SK-N-SH (cell line): ENCODE measurements around the gene EPHA10.
"Not testable (repeated sequence)": the region's sequence is repeated elsewhere in the genome, so short reads cannot be mapped to it uniquely, and the experiment has no call there.

Source experiments
- CHD2 ChIP-seq: fragments of 150-350 bp; IDR thresholded peaks from 2 replicates; pipeline ENCODE4 v1.6.1; 2018; ENCODE audit warnings: low read length; ENCODE audit not compliant: partially characterized antibody
- CTCF ChIP-seq: fragments of 200-600 bp; sonication (generic); IDR thresholded peaks from 2 replicates; pipeline ENCODE4 v1.6.1; 2017; ENCODE audit warnings: antibody characterized with exemption, mild to moderate bottlenecking, moderate library complexity
- EP300 ChIP-seq, 2 experiments: IDR thresholded peaks; 2 replicates each; pipeline versions ENCODE4 v1.4.0 to v1.6.1; 2012; ENCODE audit warnings: borderline replicate concordance in 1 of 2, low read depth in 1 of 2, low read length in 1 of 2
- EZH2phosphoT487 ChIP-seq: fragments of 200-600 bp; sonication (generic); IDR thresholded peaks from 2 replicates; pipeline ENCODE4 v1.6.1; 2017; ENCODE audit warnings: low read depth, mixed run types, mild to moderate bottlenecking, antibody characterized with exemption, moderate library complexity, borderline replicate concordance
- MAX ChIP-seq: IDR thresholded peaks from 2 replicates; pipeline ENCODE4 v1.4.0; 2012; ENCODE audit warnings: low read depth
- MXI1 ChIP-seq: IDR thresholded peaks from 2 replicates; pipeline ENCODE4 v1.6.1; 2012; ENCODE audit warnings: mild to moderate bottlenecking, low read depth, low read length, improper control_type of control experiment
- POLR2AphosphoS5 ChIP-seq: IDR thresholded peaks from 2 replicates; pipeline ENCODE4 v1.6.1; 2012; ENCODE audit warnings: low read depth, low read length
- REST ChIP-seq: IDR thresholded peaks from 2 replicates; pipeline ENCODE4 v1.6.1; 2012; ENCODE audit warnings: mild to moderate bottlenecking, low read depth, low read length, moderate library complexity
- SIN3A ChIP-seq: IDR thresholded peaks from 2 replicates; pipeline ENCODE4 v1.6.1; 2012; ENCODE audit warnings: low read depth, mild to moderate bottlenecking, low read length, moderate library complexity, borderline replicate concordance

GRCh38 chr1:37771440-37771839 is 6.5 kb upstream of the EPHA10 start:
- not testable (repeated sequence) for TF ChIP-seq MAX; REST; CTCF; EP300 (IDR thresholded peaks at IDR 0.05; ENCODE audit: borderline replicate concordance in 1 of 2, low read depth in 1 of 2, low read length in 1 of 2); CHD2; POLR2AphosphoS5; SIN3A; EZH2phosphoT487; MXI1
